ENCODE results near the gene FYB2. TPM values are rescaled to one million over a fixed set of nuclear protein-coding genes. Genes with fewer than 3 reads are reported as not detected.

FYB2 gene
- polyA plus RNA-seq, 1 donor (not counting 4 experiments of a cell fraction or from before 2014, with no cell fraction given) = not detected

- no peaks in the 10 kb centered on the region for H3K36me3 ChIP-seq (ENCODE audit: control insufficient read depth in 2 of 2, extremely low read depth in 1 of 2, insufficient read depth in 2 of 2, low read length in 2 of 2)
- FAIRE-seq = no peak
Observed at GRCh38 chr1:56754708-56755479, 64.3 kb downstream of the FYB2 start.

DNA sequence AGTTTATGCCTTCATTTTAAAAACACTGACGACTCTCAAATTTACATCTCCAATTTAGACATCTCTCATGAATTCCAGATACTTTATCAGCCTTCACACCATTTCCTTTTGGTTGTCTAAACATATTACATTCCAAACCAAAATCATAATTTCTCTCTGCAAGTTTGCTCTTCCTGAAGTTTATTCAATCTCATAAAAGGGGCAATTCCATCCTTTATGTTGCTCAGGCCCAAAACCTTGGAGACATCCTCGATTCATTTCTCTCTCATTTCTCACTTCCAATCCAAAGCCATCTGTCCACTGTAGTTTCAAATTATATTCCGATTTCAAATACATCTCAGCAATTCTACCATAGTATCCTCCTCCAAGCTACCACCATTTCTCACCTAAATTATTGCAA lies 74.0 kb downstream of the FYB2 start:
- Histone ChIP-seq H3K9me3 (ENCODE audit: control insufficient read depth, low read depth, low read length) (no peaks in the 10 kb centered on the region), H3K9me1 (ENCODE audit: control insufficient read depth, extremely low read depth, insufficient read depth, low read length) (no peaks in the 10 kb centered on the region), H3K9ac (ENCODE audit: control insufficient read depth, extremely low read depth, insufficient read depth, low read length) (no peak overlapping the region), H4K20me1 (ENCODE audit: control insufficient read depth, extremely low read depth, insufficient read depth, low read length) (no peaks in the 10 kb centered on the region), H3K4me2 (ENCODE audit: control insufficient read depth, extremely low read depth, insufficient read depth, low read depth, low read length) (no peak overlapping the region), H3K4me3 (ENCODE audit: control insufficient read depth in 2 of 3, extremely low read depth in 1 of 3, insufficient read depth in 2 of 3, low read depth in 1 of 3, low read length in 3 of 3) (no peak overlapping the region), H3K79me2 (ENCODE audit: control insufficient read depth, insufficient read depth, low read length) (no peaks in the 10 kb centered on the region), H3K4me1 (ENCODE audit: control insufficient read depth, extremely low read depth, insufficient read depth, low read length) (no peaks in the 10 kb centered on the region), H3K27me3 (ENCODE audit: control insufficient read depth, extremely low read depth, insufficient read depth, low read length) (no peaks in the 10 kb centered on the region), H3K27ac (ENCODE audit: control insufficient read depth, insufficient read depth, low read length) (no peak overlapping the region), H3K36me3 (ENCODE audit: control insufficient read depth in 2 of 2, extremely low read depth in 1 of 2, insufficient read depth in 2 of 2, low read length in 2 of 2) (no peaks in the 10 kb centered on the region), H2AFZ (ENCODE audit: control insufficient read depth, low read length) (no peak overlapping the region)
- dilution Hi-C loops (cut with MboI; ENCODE audit: extremely low pct_ligation_motif_present, low sequenced_read_pairs) = no loop called here
- no peak for TF ChIP-seq CTCF (optimal IDR thresholded peaks at IDR 0.05 in 1 of 3, IDR thresholded peaks at IDR 0.05 in 1 of 3, conservative IDR thresholded peaks at IDR 0.05 in 1 of 3; ENCODE audit: extremely low read depth in 1 of 3, insufficient read depth in 2 of 3, low read length in 3 of 3)
- TF ChIP-seq EZH2 (IDR thresholded peaks at IDR 0.05; ENCODE audit: low read length) = no peak
- DNase-seq (ENCODE audit: low read depth, low spot score) (no peak), FAIRE-seq (no peak)

More at GRCh38 chr1:56754708-56755479, 64.3 kb downstream of the FYB2 start:
- H3K4me3 ChIP-seq (ENCODE audit: control insufficient read depth in 2 of 3, extremely low read depth in 1 of 3, insufficient read depth in 2 of 3, low read depth in 1 of 3, low read length in 3 of 3) = no peak overlapping the region
- no peak overlapping the region for H2AFZ ChIP-seq (ENCODE audit: control insufficient read depth, low read length)
- TF ChIP-seq EZH2 (IDR thresholded peaks at IDR 0.05; ENCODE audit: low read length) = no peak
- TF ChIP-seq CTCF (optimal IDR thresholded peaks at IDR 0.05 in 1 of 3, IDR thresholded peaks at IDR 0.05 in 1 of 3, conservative IDR thresholded peaks at IDR 0.05 in 1 of 3; ENCODE audit: extremely low read depth in 1 of 3, insufficient read depth in 2 of 3, low read length in 3 of 3) = no peak
- no peak overlapping the region for H3K9ac ChIP-seq (ENCODE audit: control insufficient read depth, extremely low read depth, insufficient read depth, low read length)
- H3K79me2 ChIP-seq (ENCODE audit: control insufficient read depth, insufficient read depth, low read length) = no peaks in the 10 kb centered on the region
- no peaks in the 10 kb centered on the region for H3K9me3 ChIP-seq (ENCODE audit: control insufficient read depth, low read depth, low read length)
- DNase-seq (ENCODE audit: low read depth, low spot score) = no peak
- peaks cover 3% of the 10 kb centered on the region for H3K27me3 ChIP-seq (ENCODE audit: control insufficient read depth, extremely low read depth, insufficient read depth, low read length)
- no peaks in the 10 kb centered on the region for H4K20me1 ChIP-seq (ENCODE audit: control insufficient read depth, extremely low read depth, insufficient read depth, low read length)
- dilution Hi-C loops (cut with MboI; ENCODE audit: extremely low pct_ligation_motif_present, low sequenced_read_pairs) = no loop called here
- H3K4me1 ChIP-seq (ENCODE audit: control insufficient read depth, extremely low read depth, insufficient read depth, low read length) = no peaks in the 10 kb centered on the region
- H3K4me2 ChIP-seq (ENCODE audit: control insufficient read depth, extremely low read depth, insufficient read depth, low read depth, low read length) = no peak overlapping the region
- no peaks in the 10 kb centered on the region for H3K9me1 ChIP-seq (ENCODE audit: control insufficient read depth, extremely low read depth, insufficient read depth, low read length)
- H3K27ac ChIP-seq (ENCODE audit: control insufficient read depth, insufficient read depth, low read length) = no peak overlapping the region
